Heart right ventricle (tissue), 16 donors: ENCODE results near the gene TMOD2. TPM values are rescaled to one million over a fixed set of nuclear protein-coding genes. Genes with fewer than 3 reads are reported as not detected.

Source experiments
- ATAC-seq, 8 donors: fragments of 200-7000 bp; cut with Tn5 transposase; one replicate each; pipeline ENCODE4 v1.9.1; 2020; ENCODE audit warnings: mild to moderate bottlenecking in 8 of 8, moderate library complexity in 8 of 8, moderate number of reproducible peaks in 1 of 8
- DNase-seq, 2 donors: peaks; one replicate each; pipeline ENCODE4 v3.0.0-alpha.2; 2020
- H3K27ac ChIP-seq, 10 donors: fragments of 200-600 bp; sonication (generic) in 2 of 10; one replicate each; pipeline versions ENCODE4 v1.5.0 to v1.8.0; 2020 to 2022; ENCODE audit warnings: mild to moderate bottlenecking in 3 of 10
- H3K27me3 ChIP-seq, 7 donors: fragments of 200-600 bp; one replicate each; pipeline ENCODE4 v1.8.0; 2021 to 2022; ENCODE audit warnings: mild to moderate bottlenecking in 2 of 7
- H3K36me3 ChIP-seq, 9 donors: fragments of 200-600 bp; sonication (generic) in 1 of 9; one replicate each; pipeline versions ENCODE4 v1.5.0 to v1.8.0; 2020 to 2022; ENCODE audit warnings: mild to moderate bottlenecking in 2 of 9
- H3K4me1 ChIP-seq, 9 donors: fragments of 200-600 bp; sonication (generic) in 1 of 9; one replicate each; pipeline versions ENCODE4 v1.5.0 to v1.8.0; 2020 to 2022; ENCODE audit warnings: mild to moderate bottlenecking in 4 of 9
- H3K4me3 ChIP-seq, 10 donors: fragments of 200-600 bp; sonication (generic) in 2 of 10; one replicate each; pipeline versions ENCODE4 v1.5.0 to v1.8.0; 2020 to 2022; ENCODE audit warnings: mild to moderate bottlenecking in 7 of 10, moderate library complexity in 2 of 10
- H3K9me3 ChIP-seq, 11 donors: fragments of 200-600 bp in 10 of 11; sonication (generic) in 2 of 11; one replicate each; pipeline versions ENCODE4 v1.5.0 to v1.8.0; 2013 to 2022; ENCODE audit warnings: mild to moderate bottlenecking in 2 of 11, control low read depth in 1 of 11, moderate library complexity in 1 of 11
- WGBS, 2 donors: extraction: QIAGEN DNeasy Blood & Tissue Kit; methylation state at CpG; one replicate each; pipeline ENCODE4 v1.1.7; 2013; ENCODE audit warnings: inconsistent platforms in 1 of 2; 5-methylcytosine and 5-hydroxymethylcytosine counted together
- intact Hi-C, 10 donors: fragments of 100-400 bp; cut with DNase I; formaldehyde crosslinking; loops; one replicate each; pipeline versions ENCODE4 v1.11.1 to v1.14.2; 2022
- polyA plus RNA-seq, 2 donors: library from polyadenylated mRNA; stranded (reverse); fragments of 200-250 nt; gene quantifications; one replicate each; pipeline ENCODE4 v1.2.3, GENCODE V29; 2013
- total RNA-seq, 10 donors: library from RNA; stranded (reverse); fragmentation: NEBNext Ultra II Directional in 3 of 10; extraction: Animal tissue kit (Norgen Biotek cat#: 25700) in 3 of 10; gene quantifications; one replicate each; pipeline versions ENCODE4 v1.2.1 to v1.2.4, GENCODE V29; 2021 to 2023
- TF ChIP-seq, protein P1 (sequence below), 9 donors: fragments of 200-600 bp; sonication (generic) in 2 of 9; IDR thresholded peaks; one replicate each; pipeline versions ENCODE4 v1.5.0 to v1.8.0; 2021 to 2022; ENCODE audit warnings: antibody characterized with exemption in 9 of 9, mild to moderate bottlenecking in 5 of 9, moderate library complexity in 1 of 9
- donor health status: Arrhythmogenic right ventricular cardiomyopathy.
- donor health status: ischemic (EF 13 %, LVEDD 7.1; RV severe dilation, severe dysfunction).
- donor health status: healthy with polysubstance abuse.
- donor health status: DM: no; HTN: yes; CAD: no.
- donor health status: DM: no; HTN: no; CAD: no.
- donor health status: ischemic (EF 25% LVEDD 6.9; RV normal size, moderate dysfunction).
- donor health status: ischemic (EF 25% LVEDD 5.7; RV mildly dilated, moderate dysfunction).
- donor health status: healthy.
- donor health status: DM: yes; HTN: yes; CAD: no.
- donor health status: Ischemic cardiomyopathy.
- donor health status: ischemic (EF 35%, LVEDD 5.7; RV mildly dilated, moderate dysfunction).
- donor health status: nonischemic (EF 11% LVEDD 7.7; RV severe dilation, severe dysfunction).
- donor health status: DM: yes; HTN: yes; CAD: no.
- donor health status: PGD.
- donor health status: ischemic (EF 29% LVEDD 5.4; RV normal size, mild dysfunction).
- donor health status: nonischemic (EF 23%, LVEDD 6.1; RV moderate dilation, normal function).

TMOD2 gene
- total and polyA plus RNA-seq, 12 donors = 1.5 to 8.5 (median 4.7) TPM

DNA sequence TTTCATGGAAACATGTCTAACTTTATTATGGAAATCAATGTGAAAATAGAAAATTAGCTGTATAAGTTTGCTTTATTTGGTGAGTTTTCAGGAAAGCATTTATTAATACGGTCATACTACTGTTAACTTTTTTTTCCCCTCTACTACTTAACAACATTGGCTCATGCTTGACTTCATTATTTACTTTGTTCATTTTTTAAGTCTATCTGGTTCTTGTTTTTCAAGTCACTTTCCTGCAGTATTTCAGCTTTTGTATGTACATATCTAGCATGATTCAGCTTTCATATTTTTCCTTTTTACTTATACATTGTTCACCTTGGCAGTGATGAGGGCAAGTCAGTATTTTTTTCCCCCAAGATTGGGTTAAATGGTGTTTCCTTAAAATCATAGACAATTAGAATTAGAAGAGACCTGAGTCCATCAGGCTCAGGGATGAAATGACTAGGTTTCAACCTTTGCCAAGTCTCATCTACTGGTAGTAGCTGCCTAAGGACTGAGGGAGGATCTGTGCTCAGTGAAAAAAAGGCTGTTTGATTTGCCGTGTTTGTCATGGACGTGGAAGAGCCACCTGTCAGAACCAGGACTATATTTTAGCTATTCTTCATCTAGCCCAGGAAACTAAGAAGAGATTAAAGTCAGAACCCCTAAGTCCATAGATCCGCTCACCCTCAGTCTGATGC lies 93.5 kb downstream of the TMOD2 start:
- H3K4me1 ChIP-seq = peaks cover 11 to 100% (median 85%) of the 10 kb centered on the region in 9 donors
- ATAC-seq = no peak
- TF ChIP-seq, protein P1, sequence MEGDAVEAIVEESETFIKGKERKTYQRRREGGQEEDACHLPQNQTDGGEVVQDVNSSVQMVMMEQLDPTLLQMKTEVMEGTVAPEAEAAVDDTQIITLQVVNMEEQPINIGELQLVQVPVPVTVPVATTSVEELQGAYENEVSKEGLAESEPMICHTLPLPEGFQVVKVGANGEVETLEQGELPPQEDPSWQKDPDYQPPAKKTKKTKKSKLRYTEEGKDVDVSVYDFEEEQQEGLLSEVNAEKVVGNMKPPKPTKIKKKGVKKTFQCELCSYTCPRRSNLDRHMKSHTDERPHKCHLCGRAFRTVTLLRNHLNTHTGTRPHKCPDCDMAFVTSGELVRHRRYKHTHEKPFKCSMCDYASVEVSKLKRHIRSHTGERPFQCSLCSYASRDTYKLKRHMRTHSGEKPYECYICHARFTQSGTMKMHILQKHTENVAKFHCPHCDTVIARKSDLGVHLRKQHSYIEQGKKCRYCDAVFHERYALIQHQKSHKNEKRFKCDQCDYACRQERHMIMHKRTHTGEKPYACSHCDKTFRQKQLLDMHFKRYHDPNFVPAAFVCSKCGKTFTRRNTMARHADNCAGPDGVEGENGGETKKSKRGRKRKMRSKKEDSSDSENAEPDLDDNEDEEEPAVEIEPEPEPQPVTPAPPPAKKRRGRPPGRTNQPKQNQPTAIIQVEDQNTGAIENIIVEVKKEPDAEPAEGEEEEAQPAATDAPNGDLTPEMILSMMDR (IDR thresholded peaks at IDR 0.05) = no peak
- WGBS, 2 donors = 71 to 72% methylated on average over 4 of the region's 4 CpGs
- H3K27ac ChIP-seq = peak overlapping the region in 2 of 10 donors; percentile 34 to 73
- DNase-seq = no peak
- H3K4me3 ChIP-seq = no peak overlapping the region
- H3K27me3 ChIP-seq = no peaks in the 10 kb centered on the region
- no peaks in the 10 kb centered on the region for H3K9me3 ChIP-seq
- intact Hi-C loops = loop anchor here in 2 of 10 donors (5.0 kb wide), 2 partner anchors 32 to 37 kb away; no protein-coding TSS in a partner anchor
- no peaks in the 10 kb centered on the region for H3K36me3 ChIP-seq

DNA sequence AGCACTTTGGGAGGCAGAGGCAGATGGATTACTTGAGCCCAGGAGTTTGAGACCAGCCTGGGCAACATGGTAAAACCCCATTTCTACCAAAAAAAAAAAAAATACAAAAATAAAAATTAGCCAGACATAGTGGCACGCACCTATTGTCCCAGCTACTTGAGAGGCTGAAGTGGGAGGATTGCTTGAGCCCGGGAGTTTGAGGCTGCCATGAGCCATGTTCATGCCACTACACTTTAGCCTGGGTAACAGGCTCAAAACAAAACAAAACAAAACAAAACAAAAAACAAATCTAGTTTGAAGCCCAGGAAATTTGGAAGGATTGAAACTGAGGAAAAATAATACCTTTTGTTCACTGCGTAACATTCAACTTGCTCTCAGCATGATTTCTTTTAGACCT lies 94.7 kb downstream of the TMOD2 start:
- TF ChIP-seq, protein P1 (IDR thresholded peaks at IDR 0.05) = no peak
- Histone ChIP-seq H3K9me3 (no peaks in the 10 kb centered on the region), H3K27ac (peak overlapping the region in 9 of 10 donors; percentile 20 to 73 (median 44)), H3K4me1 (peaks cover 11 to 99% (median 83%) of the 10 kb centered on the region in 9 donors), H3K36me3 (no peaks in the 10 kb centered on the region), H3K4me3 (no peak overlapping the region), H3K27me3 (no peaks in the 10 kb centered on the region)
- ATAC-seq = peak in 1 of 8 donors; percentile 14
- 65 to 71% methylated on average over 3 of the region's 3 CpGs for WGBS, 2 donors
- no peak for DNase-seq
- intact Hi-C loops = loop anchor here in 1 of 10 donors (5.0 kb wide), 1 partner anchor 36 kb away; no protein-coding TSS in a partner anchor

DNA sequence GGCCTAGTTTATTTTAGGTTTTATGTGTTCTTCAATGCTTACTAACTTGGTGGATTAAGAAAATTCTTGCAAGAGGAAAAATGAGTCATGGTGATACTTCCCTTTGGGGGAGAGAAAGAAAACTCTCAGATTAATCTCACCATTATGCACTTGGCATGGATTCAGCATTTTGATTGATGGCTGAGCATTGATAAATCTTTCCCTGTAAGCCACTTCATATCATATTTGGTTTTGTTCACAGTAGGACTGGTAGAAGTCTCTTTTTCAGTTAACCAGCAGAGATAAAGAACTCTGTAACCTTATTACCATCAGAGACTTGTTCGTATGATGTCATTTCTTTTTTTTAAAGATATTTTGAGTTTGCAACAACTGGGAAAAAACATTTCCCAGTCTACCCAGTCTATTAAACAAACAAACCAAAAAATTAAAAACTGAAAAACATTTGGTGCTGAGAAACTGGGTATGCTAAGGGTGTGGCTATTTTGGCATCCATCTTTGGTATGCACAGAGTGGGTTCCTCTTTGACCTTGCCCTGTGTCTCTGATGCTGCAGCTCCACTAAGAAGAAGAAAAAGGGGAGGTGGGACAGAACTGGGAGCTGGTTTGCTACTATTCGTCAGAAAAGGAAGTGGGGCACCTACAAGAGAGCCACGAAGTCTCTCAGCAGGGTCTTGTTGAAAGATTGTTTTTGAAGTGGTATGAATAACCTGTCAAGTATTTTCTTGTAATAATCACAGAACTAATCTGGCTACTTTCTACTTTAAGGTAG lies 95.2 kb downstream of the TMOD2 start:
- Histone ChIP-seq H3K27ac (peak overlapping the region in 9 of 10 donors; percentile 20 to 73 (median 44)), H3K27me3 (no peaks in the 10 kb centered on the region), H3K9me3 (no peaks in the 10 kb centered on the region), H3K36me3 (no peaks in the 10 kb centered on the region), H3K4me3 (no peak overlapping the region), H3K4me1 (peaks cover 11 to 95% (median 77%) of the 10 kb centered on the region in 9 donors)
- ATAC-seq (peak in 6 of 8 donors; percentile 21 to 48 (median 37)), DNase-seq (no peak)
- TF ChIP-seq, protein P1 (IDR thresholded peaks at IDR 0.05) = no peak
- intact Hi-C loops = loop anchor here in 1 of 10 donors (5.0 kb wide), 1 partner anchor 36 kb away; no protein-coding TSS in a partner anchor
- WGBS, 2 donors = 40 to 48% methylated on average over 3 of the region's 3 CpGs

DNA sequence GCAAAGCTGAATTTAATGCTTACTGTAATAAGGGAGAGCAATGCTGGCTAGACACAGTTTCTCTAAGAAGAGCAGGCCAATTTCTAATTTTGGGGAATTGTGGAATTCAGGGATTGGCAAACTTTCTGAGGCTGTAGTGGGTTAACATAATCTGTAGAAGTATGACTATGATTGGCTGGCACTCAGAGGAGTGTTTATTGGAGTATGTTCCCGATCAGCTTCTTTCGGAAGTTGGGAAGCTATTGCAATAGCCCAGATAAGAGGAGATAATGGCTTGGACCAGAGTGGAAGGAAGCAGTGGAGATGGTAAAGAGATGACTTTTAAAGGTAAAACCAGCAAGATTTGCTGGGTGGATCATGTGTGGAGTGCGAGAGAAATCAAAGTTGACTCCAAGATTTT lies 97.4 kb downstream of the TMOD2 start:
- Histone ChIP-seq H3K27ac (peak overlapping the region in 1 of 10 donors; percentile 18), H3K27me3 (no peaks in the 10 kb centered on the region), H3K4me1 (peaks cover 8 to 94% (median 55%) of the 10 kb centered on the region in 9 donors), H3K9me3 (no peaks in the 10 kb centered on the region), H3K4me3 (no peak overlapping the region), H3K36me3 (no peaks in the 10 kb centered on the region)
- TF ChIP-seq, protein P1 (IDR thresholded peaks at IDR 0.05) = no peak
- peak in 2 of 8 donors; percentile 8 to 34 for ATAC-seq
- 45 to 46% methylated on average over 3 of the region's 3 CpGs for WGBS, 2 donors
- intact Hi-C loops = loop anchor here in 1 of 10 donors (5.0 kb wide), 1 partner anchor 33 kb away; no protein-coding TSS in a partner anchor
- DNase-seq = no peak
